A549 (cell line): ENCODE measurements around the gene PPP2R5E.

Experiments used
- CTCF ChIP-seq: fragments of >200 bp; sonication (Bioruptor Twin); formaldehyde crosslinking; IDR thresholded peaks from 3 replicates; pipeline ENCODE4 v1.5.1; 2016
- ESRRA ChIP-seq: fragments of 150-350 bp; IDR thresholded peaks from 2 replicates; pipeline ENCODE4 v1.6.1; 2014; ENCODE audit warnings: mild to moderate bottlenecking, low read length, borderline replicate concordance
- GATA3 ChIP-seq: IDR thresholded peaks from 2 replicates; pipeline ENCODE4 v1.6.1; 2012; ENCODE audit warnings: borderline replicate concordance
- MAX ChIP-seq: IDR thresholded peaks from 2 replicates; pipeline ENCODE4 v1.6.1; 2012
- MYC ChIP-seq: IDR thresholded peaks from 2 replicates; pipeline ENCODE4 v1.6.1; 2012; ENCODE audit warnings: mild to moderate bottlenecking, inconsistent platforms, low read length, improper control_type of control experiment, borderline replicate concordance
- RCOR1 ChIP-seq: fragments of 150-350 bp; IDR thresholded peaks from 2 replicates; pipeline ENCODE4 v1.6.1; 2014; ENCODE audit warnings: antibody characterized with exemption, low read length, low read depth

- TF ChIP-seq ESRRA (no peak), CTCF (no peak), MYC (no peak), GATA3 (no peak), MAX (no peak), RCOR1 (no peak)
Observed at GRCh38 chr14:63378444-63378843, 164.7 kb downstream of the PPP2R5E start.
